Natural killer cell (primary cell): ENCODE results near the gene CHORDC1. TPM values are rescaled to one million over a fixed set of nuclear protein-coding genes. Genes with fewer than 3 reads are reported as not detected.

ENCODE experiments used
- ATAC-seq, 3 donors: fragments of 150-1000 bp in 2 of 3; fragments of 200-7000 bp in 1 of 3; cut with Tn5 transposase; 1 replicate in 1 of 3; 2 replicates in 2 of 3; pipeline ENCODE4 v1.10.0; 2021; ENCODE audit warnings: mild to moderate bottlenecking in 2 of 3, moderate library complexity in 2 of 3
- DNase-seq, 2 donors: peaks; one replicate each; pipeline versions ENCODE4 v3.0.0 to v3.0.0-alpha.2; 2013 to 2021; ENCODE audit warnings: mixed read lengths in 1 of 2
- H3K27ac ChIP-seq: one replicate; pipeline ENCODE4 v1.5.1; 2013; ENCODE audit warnings: mild to moderate bottlenecking, low read length
- H3K27me3 ChIP-seq: one replicate; pipeline ENCODE4 v1.6.1; 2013; ENCODE audit warnings: low read length; ENCODE audit not compliant: control insufficient read depth, insufficient read depth
- H3K36me3 ChIP-seq: one replicate; pipeline ENCODE4 v1.6.1; 2013; ENCODE audit warnings: low read length; ENCODE audit not compliant: control insufficient read depth, insufficient read depth
- H3K4me1 ChIP-seq: one replicate; pipeline ENCODE4 v1.6.1; 2013; ENCODE audit warnings: low read length; ENCODE audit not compliant: control insufficient read depth, insufficient read depth
- H3K4me3 ChIP-seq: one replicate; pipeline ENCODE4 v1.5.1; 2013; ENCODE audit warnings: low read length
- H3K9me3 ChIP-seq: one replicate; pipeline ENCODE4 v1.6.1; 2013; ENCODE audit warnings: low read length; ENCODE audit not compliant: control insufficient read depth, insufficient read depth
- H3K27ac Mint-ChIP-seq, 2 donors: one replicate each; pipeline ENCODE4 v1.8.0; 2022; ENCODE audit warnings: mild to moderate bottlenecking in 2 of 2, mixed read lengths in 2 of 2, moderate library complexity in 1 of 2
- H3K27me3 Mint-ChIP-seq, 2 donors: one replicate each; pipeline ENCODE4 v1.8.0; 2022; ENCODE audit warnings: low read depth in 2 of 2, mixed read lengths in 2 of 2
- H3K36me3 Mint-ChIP-seq: one replicate; pipeline ENCODE4 v1.8.0; 2022; ENCODE audit warnings: mixed read lengths
- H3K4me1 Mint-ChIP-seq, 2 donors: one replicate each; pipeline ENCODE4 v1.8.0; 2022; ENCODE audit warnings: mixed read lengths in 2 of 2
- H3K4me3 Mint-ChIP-seq: one replicate; pipeline ENCODE4 v1.8.0; 2022; ENCODE audit warnings: mild to moderate bottlenecking, moderate library complexity, mixed read lengths
- H3K9me3 Mint-ChIP-seq, 2 donors: one replicate each; pipeline ENCODE4 v1.8.0; 2022; ENCODE audit warnings: mixed read lengths in 2 of 2
- CTCF ChIP-seq: fragments of 200-600 bp; IDR thresholded peaks from one replicate; pipeline ENCODE4 v1.8.0; 2022; ENCODE audit warnings: antibody characterized with exemption
- WGBS: methylation state at CpG from one replicate; pipeline ENCODE4 v1.1.7; 2013; ENCODE audit warnings: missing lambda C conversion rate; ENCODE audit not compliant: insufficient coverage; 5-methylcytosine and 5-hydroxymethylcytosine counted together
- intact Hi-C: fragments of 100-400 bp; cut with micrococcal nuclease; formaldehyde crosslinking; loops from one replicate; pipeline ENCODE4 v1.14.2; 2022
- total RNA-seq, 4 donors: library from RNA; stranded (reverse); fragments of 120-200 nt in 1 of 4; gene quantifications; one replicate each; pipeline versions ENCODE4 v1.2.3 to v1.2.4, GENCODE V29; 2013 to 2022

The CHORDC1 gene
- total RNA-seq, 3 donors from 2014 or later (not counting 1 experiment from before 2014, with no cell fraction given) = 77.2 to 105 (median 82.5) TPM

DNA sequence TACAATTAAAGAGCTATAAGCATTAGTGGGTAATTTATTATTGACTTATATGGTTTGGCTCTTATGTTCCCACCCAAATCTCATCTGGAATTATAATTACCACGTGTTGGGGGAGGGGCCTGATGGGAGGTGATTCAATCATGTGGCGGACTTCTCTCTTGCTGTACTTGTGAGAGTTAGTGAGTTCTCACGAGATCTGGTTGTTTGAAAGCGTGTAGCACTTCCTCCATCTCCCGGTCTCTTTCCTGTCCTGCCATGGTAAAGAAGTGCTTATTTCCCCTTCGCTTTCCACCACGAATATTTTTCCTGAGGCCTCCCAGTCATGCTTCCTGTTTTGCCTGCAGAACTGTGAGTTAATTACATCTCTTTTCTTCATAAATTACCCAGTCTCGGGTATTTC, 28.1 kb upstream of the CHORDC1 start:
- Histone ChIP-seq H3K27ac (no peak overlapping the region), H3K27me3 (no peaks in the 10 kb centered on the region), H3K4me3 (peak overlapping the region; percentile 0), H3K9me3 (no peaks in the 10 kb centered on the region), H3K4me1 (no peaks in the 10 kb centered on the region), H3K36me3 (no peaks in the 10 kb centered on the region)
- Mint-ChIP-seq H3K4me3 (peak overlapping the region; percentile 81), H3K27me3 (peaks cover 9 to 16% of the 10 kb centered on the region in 2 donors), H3K36me3 (no peaks in the 10 kb centered on the region), H3K4me1 (peaks cover 8 to 14% of the 10 kb centered on the region in 2 donors), H3K9me3 (no peaks in the 10 kb centered on the region), H3K27ac (peak overlapping the region in 1 of 2 donors; percentile 39)
- peak in 2 of 3 donors; percentile 22 to 31 for ATAC-seq
- intact Hi-C loops = no loop called here
- TF ChIP-seq CTCF = no peak
- peak in 1 of 2 donors; percentile 12 for DNase-seq
- WGBS = 23% methylated on average over 6 of the region's 8 CpGs

DNA sequence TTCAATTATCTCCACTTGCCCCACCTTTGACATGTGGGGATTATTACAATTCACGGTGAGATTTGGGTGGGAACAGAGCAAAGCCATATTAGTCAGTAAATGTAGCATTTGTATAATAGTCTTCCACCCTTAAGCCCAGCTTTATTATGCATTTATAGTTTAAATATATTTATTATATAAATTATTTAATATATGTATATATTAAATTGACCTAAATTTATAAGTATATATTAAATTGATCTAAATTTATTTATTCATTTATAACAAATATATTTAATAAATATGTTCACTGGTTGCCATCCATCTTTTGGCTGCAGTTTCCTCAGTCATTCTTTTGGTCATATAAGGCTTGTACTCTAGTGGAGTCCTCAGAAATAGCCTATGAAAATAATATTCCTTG, 23.6 kb upstream of the CHORDC1 start:
- Histone ChIP-seq H3K4me3 (no peak overlapping the region), H3K27me3 (peaks cover 2% of the 10 kb centered on the region), H3K9me3 (no peaks in the 10 kb centered on the region), H3K27ac (no peak overlapping the region), H3K36me3 (no peaks in the 10 kb centered on the region), H3K4me1 (no peaks in the 10 kb centered on the region)
- no peaks in the 10 kb centered on the region for H3K36me3 Mint-ChIP-seq
- DNase-seq (no peak), ATAC-seq (no peak)
- no peak overlapping the region for H3K27ac Mint-ChIP-seq
- H3K9me3 Mint-ChIP-seq = no peaks in the 10 kb centered on the region
- H3K4me1 Mint-ChIP-seq = peaks cover 8% of the 10 kb centered on the region in 2 donors
- no peak for TF ChIP-seq CTCF
- H3K4me3 Mint-ChIP-seq = no peak overlapping the region
- no CpG with 5 or more reads among the region's 1 CpG for WGBS
- intact Hi-C loops = no loop called here
- H3K27me3 Mint-ChIP-seq = peaks cover 12 to 28% of the 10 kb centered on the region in 2 donors

DNA sequence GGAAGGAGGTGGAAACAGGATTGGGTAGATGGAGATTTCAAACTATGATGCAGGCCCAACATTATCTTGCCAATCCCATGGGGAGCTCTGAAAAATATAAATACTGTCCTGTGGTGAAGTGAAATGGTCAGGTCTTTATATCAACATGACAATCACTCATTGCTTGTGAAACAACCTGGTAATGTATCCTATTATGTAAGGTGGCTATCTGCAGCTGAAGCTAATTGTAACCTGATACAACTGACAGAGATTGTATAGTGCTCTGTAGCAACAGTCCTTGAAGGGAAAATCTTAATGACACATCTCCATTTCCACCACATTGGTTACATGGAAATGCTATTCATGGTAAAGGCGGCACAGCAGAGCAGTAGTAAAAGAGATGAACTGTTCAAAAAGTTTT, 20.7 kb upstream of the CHORDC1 start:
- Mint-ChIP-seq H3K27ac (no peak overlapping the region), H3K4me1 (no peaks in the 10 kb centered on the region), H3K36me3 (no peaks in the 10 kb centered on the region), H3K9me3 (no peaks in the 10 kb centered on the region), H3K4me3 (no peak overlapping the region), H3K27me3 (peaks cover 17 to 37% of the 10 kb centered on the region in 2 donors)
- DNase-seq (no peak), ATAC-seq (no peak)
- no peaks in the 10 kb centered on the region for H3K36me3 ChIP-seq
- WGBS = no CpG with 5 or more reads among the region's 1 CpG
- H3K9me3 ChIP-seq = no peaks in the 10 kb centered on the region
- H3K27ac ChIP-seq = no peak overlapping the region
- no peak overlapping the region for H3K4me3 ChIP-seq
- no peak for TF ChIP-seq CTCF
- intact Hi-C loops = no loop called here
- H3K4me1 ChIP-seq = no peaks in the 10 kb centered on the region
- H3K27me3 ChIP-seq = peaks cover 2% of the 10 kb centered on the region

- H3K4me3 Mint-ChIP-seq = no peak overlapping the region
- intact Hi-C loops = no loop called here
- ATAC-seq (no peak), DNase-seq (no peak)
- no peaks in the 10 kb centered on the region for H3K36me3 Mint-ChIP-seq
- no peak overlapping the region for H3K27ac ChIP-seq
- no peaks in the 10 kb centered on the region for H3K4me1 ChIP-seq
- TF ChIP-seq CTCF = no peak
- no peaks in the 10 kb centered on the region for H3K4me1 Mint-ChIP-seq
- no peak overlapping the region for H3K27ac Mint-ChIP-seq
- no peaks in the 10 kb centered on the region for H3K9me3 Mint-ChIP-seq
- H3K4me3 ChIP-seq = no peak overlapping the region
- H3K27me3 Mint-ChIP-seq = peaks cover 17 to 37% of the 10 kb centered on the region in 2 donors
- peaks cover 2% of the 10 kb centered on the region for H3K27me3 ChIP-seq
- 67% methylated on average over 7 of the region's 7 CpGs for WGBS
- no peaks in the 10 kb centered on the region for H3K9me3 ChIP-seq
- H3K36me3 ChIP-seq = no peaks in the 10 kb centered on the region
Observed at GRCh38 chr11:90242894-90243416, 20.1 kb upstream of the CHORDC1 start.
